ENCODE data around the gene VILL.

DNA sequence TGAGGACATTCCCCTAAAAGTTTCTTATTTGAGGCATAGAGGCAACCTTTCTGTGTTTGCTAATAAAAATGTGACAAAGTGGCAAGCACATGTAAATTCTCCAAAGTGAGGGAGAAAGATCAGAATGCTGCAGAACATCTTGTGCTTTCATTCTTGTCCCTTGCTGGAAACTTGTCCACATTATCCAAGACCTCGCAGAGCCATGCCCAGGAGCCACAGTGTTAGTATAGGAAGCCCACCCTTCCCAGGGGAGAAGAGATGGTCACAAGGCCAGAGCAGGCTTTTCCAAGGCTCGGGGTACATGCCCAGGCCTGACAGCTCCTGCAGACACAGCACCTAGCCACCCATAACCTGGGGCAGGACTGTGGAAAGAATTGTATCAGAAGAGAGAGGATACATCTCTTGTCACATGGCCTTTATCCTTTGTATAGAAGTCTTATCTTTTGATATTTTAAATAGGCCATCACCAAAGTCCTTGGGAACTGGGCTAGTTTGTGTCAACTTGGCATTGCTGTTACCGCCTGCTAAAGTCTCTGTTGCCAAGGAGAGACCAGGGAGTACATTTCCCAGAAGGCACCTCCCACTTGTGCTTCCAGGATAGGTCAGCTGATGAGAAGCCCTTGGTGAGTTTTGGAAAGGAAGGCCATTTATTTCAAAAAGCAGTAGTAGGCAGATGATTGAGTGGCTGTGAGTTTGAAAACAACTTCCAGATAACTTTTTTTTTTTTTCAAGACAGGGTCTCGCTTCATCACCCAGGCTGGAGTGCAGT, 59.0 kb downstream of the VILL start:
- TF ChIP-seq EZH2 (IDR thresholded peaks at IDR 0.05; ENCODE audit: borderline replicate concordance, low read depth, low read length, severe bottlenecking) (no peak), CTCF (IDR thresholded peaks at IDR 0.05; ENCODE audit: borderline replicate concordance, extremely low read depth, low read length, poor library complexity, severe bottlenecking) (no peak)
